HEK293T (cell line): ENCODE results near the gene KY.

Experiments
- CTCF ChIA-PET: fragments of 350-600 bp; formaldehyde crosslinking; extraction: SDS; loops from one replicate; lab custom pipeline; 2021; ENCODE audit warnings: antibody characterized with exemption, inconsistent platforms; lab: Yijun Ruan, JAX
- POLR2A ChIA-PET: fragments of 350-600 bp; formaldehyde crosslinking; extraction: SDS; loops from one replicate; lab custom pipeline; 2020; ENCODE audit warnings: antibody characterized with exemption, inconsistent platforms; lab: Yijun Ruan, JAX
- DNase-seq: peaks from one replicate; pipeline ENCODE4 v3.0.0; 2012; ENCODE audit warnings: mixed read lengths; ENCODE audit errors: extremely low spot score
- ARNT ChIP-seq: fragments of 450-650 bp; IDR thresholded peaks from 2 replicates; pipeline ENCODE4 v1.6.1; 2017; ENCODE audit warnings: mild to moderate bottlenecking
- BHLHE40 ChIP-seq: fragments of 450-650 bp; IDR thresholded peaks from 2 replicates; pipeline ENCODE4 v1.6.1; 2016; ENCODE audit warnings: mild to moderate bottlenecking, moderate library complexity, borderline replicate concordance
- CTBP1 ChIP-seq: fragments of 450-650 bp; IDR thresholded peaks from 2 replicates; pipeline ENCODE4 v1.6.1; 2016; ENCODE audit warnings: borderline replicate concordance
- ELF4 ChIP-seq: fragments of 450-650 bp; IDR thresholded peaks from 2 replicates; pipeline ENCODE4 v1.6.1; 2017; ENCODE audit warnings: antibody characterized with exemption
- FOXA1 ChIP-seq: fragments of 450-650 bp; IDR thresholded peaks from 2 replicates; pipeline ENCODE4 v1.6.1; 2016; ENCODE audit warnings: mild to moderate bottlenecking
- FOXK2 ChIP-seq: fragments of 450-650 bp; IDR thresholded peaks from 2 replicates; pipeline ENCODE4 v1.6.1; 2016; ENCODE audit warnings: mild to moderate bottlenecking
- FOXM1 ChIP-seq: fragments of 450-650 bp; IDR thresholded peaks from 2 replicates; pipeline ENCODE4 v1.6.1; 2017; ENCODE audit warnings: mild to moderate bottlenecking, borderline replicate concordance
- HDGF ChIP-seq: fragments of 450-650 bp; IDR thresholded peaks from 2 replicates; pipeline ENCODE4 v1.6.1; 2017; ENCODE audit warnings: antibody characterized with exemption, borderline replicate concordance
- L3MBTL2 ChIP-seq: fragments of 450-650 bp; conservative IDR thresholded peaks from 2 replicates; pipeline ENCODE4 v1.6.1; 2016; ENCODE audit warnings: mild to moderate bottlenecking
- LEF1 ChIP-seq: fragments of 450-650 bp; IDR thresholded peaks from 2 replicates; pipeline ENCODE4 v1.6.1; 2017; ENCODE audit warnings: mild to moderate bottlenecking, borderline replicate concordance
- NFRKB ChIP-seq: fragments of 450-650 bp; IDR thresholded peaks from 2 replicates; pipeline ENCODE4 v1.6.1; 2016; ENCODE audit warnings: mild to moderate bottlenecking, moderate library complexity
- PKNOX1 ChIP-seq: fragments of 450-650 bp; IDR thresholded peaks from 2 replicates; pipeline ENCODE4 v1.6.1; 2016
- SP1 ChIP-seq: fragments of 450-650 bp; IDR thresholded peaks from 2 replicates; pipeline ENCODE4 v1.6.1; 2017
- SUZ12 ChIP-seq: fragments of 450-650 bp; IDR thresholded peaks from 2 replicates; pipeline ENCODE4 v1.6.1; 2016; ENCODE audit warnings: mild to moderate bottlenecking
- TARDBP ChIP-seq: fragments of 450-650 bp; IDR thresholded peaks from 2 replicates; pipeline ENCODE4 v1.6.1; 2016
- ZNF384 ChIP-seq: fragments of 450-650 bp; IDR thresholded peaks from 2 replicates; pipeline ENCODE4 v1.6.1; 2016

KY gene

GRCh38 chr3:134615743-134616142, 35.1 kb downstream of the KY start:
- DNase-seq = no peak
- CTCF ChIA-PET = interaction anchor here (1.1 kb wide), 1 partner anchor 15 kb away, joined by 3 read pairs; no protein-coding TSS in a partner anchor
- POLR2A ChIA-PET = no interaction called here
- TF ChIP-seq NFRKB (no peak), ELF4 (no peak), SP1 (no peak), ARNT (no peak), TARDBP (no peak)

GRCh38 chr3:134614955-134615354, 35.9 kb downstream of the KY start:
- ChIA-PET POLR2A (no interaction called here), CTCF (no interaction called here)
- DNase-seq = no peak
- TF ChIP-seq SUZ12 = no peak

GRCh38 chr3:134613006-134613520, 37.8 kb downstream of the KY start:
- TF ChIP-seq FOXK2 = no peak
- TF ChIP-seq ARNT = no peak
- no peak for TF ChIP-seq BHLHE40
- TF ChIP-seq FOXM1 = no peak
- TF ChIP-seq ZNF384 = no peak
- no peak for TF ChIP-seq SP1
- no peak for TF ChIP-seq LEF1
- no peak for TF ChIP-seq CTBP1
- CTCF ChIA-PET = interaction anchor here (1.1 kb wide), 1 partner anchor 12 kb away, joined by 3 read pairs; no protein-coding TSS in a partner anchor
- no peak for DNase-seq
- POLR2A ChIA-PET = no interaction called here

GRCh38 chr3:134611516-134611915, 39.3 kb downstream of the KY start:
- no peak for DNase-seq
- ChIA-PET POLR2A (no interaction called here), CTCF (no interaction called here)
- TF ChIP-seq HDGF = no peak

- POLR2A ChIA-PET = no interaction called here
- CTCF ChIA-PET = no interaction called here
- TF ChIP-seq TARDBP (no peak), ELF4 (no peak), LEF1 (no peak), FOXM1 (no peak), FOXA1 (no peak), BHLHE40 (no peak), SP1 (no peak), PKNOX1 (no peak), HDGF (no peak), CTBP1 (no peak), SUZ12 (no peak), FOXK2 (no peak), NFRKB (no peak), L3MBTL2 (no peak)
- DNase-seq = no peak
These were observed 40.1 kb downstream of the KY start for GRCh38 chr3:134610432-134611385.

- ChIA-PET CTCF (no interaction called here), POLR2A (no interaction called here)
- TF ChIP-seq FOXM1 (no peak), ZNF384 (no peak), PKNOX1 (no peak), NFRKB (no peak), BHLHE40 (no peak), L3MBTL2 (no peak), HDGF (no peak), SUZ12 (no peak), ARNT (no peak), TARDBP (no peak), FOXA1 (no peak), CTBP1 (no peak), ELF4 (no peak), FOXK2 (no peak), LEF1 (no peak), SP1 (no peak)
- no peak for DNase-seq
These were observed 40.9 kb downstream of the KY start for GRCh38 chr3:134609821-134610431.

GRCh38 chr3:134608771-134609435, 41.9 kb downstream of the KY start:
- CTCF ChIA-PET = no interaction called here
- no peak for DNase-seq
- TF ChIP-seq SP1 = no peak
- no peak for TF ChIP-seq TARDBP
- TF ChIP-seq ARNT = no peak
- TF ChIP-seq LEF1 = no peak
- TF ChIP-seq HDGF = no peak
- POLR2A ChIA-PET = no interaction called here
